Karpas-422 (cell line): ENCODE measurements around the gene RASD1. TPM values are rescaled to one million over a fixed set of nuclear protein-coding genes. Genes with fewer than 3 reads are reported as not detected.

Source experiments
- DNase-seq: peaks from one replicate; pipeline ENCODE4 v3.0.0-alpha.2; 2015
- H2AFZ ChIP-seq: fragments of 200-600 bp; sonication (generic); 2 replicates; pipeline ENCODE4 v1.6.1; 2014; ENCODE audit warnings: antibody characterized with exemption, low read length, mixed read lengths
- H3K27ac ChIP-seq: fragments of 200-600 bp; sonication (generic); 2 replicates; pipeline ENCODE4 v1.5.1; 2014; ENCODE audit warnings: mild to moderate bottlenecking, low read length, moderate library complexity
- H3K27me3 ChIP-seq: fragments of 200-600 bp; sonication (generic); 2 replicates; pipeline ENCODE4 v1.6.1; 2014; ENCODE audit warnings: low read length, mixed read lengths
- H3K36me3 ChIP-seq: fragments of 200-600 bp; sonication (generic); 2 replicates; pipeline ENCODE4 v1.6.1; 2014; ENCODE audit warnings: low read length, mixed read lengths; ENCODE audit not compliant: insufficient read depth
- H3K4me1 ChIP-seq: fragments of 200-600 bp; sonication (generic); 2 replicates; pipeline ENCODE4 v1.6.1; 2014; ENCODE audit warnings: mild to moderate bottlenecking, low read length, mixed read lengths
- H3K4me2 ChIP-seq: fragments of 200-600 bp; sonication (generic); 2 replicates; pipeline ENCODE4 v1.6.1; 2014; ENCODE audit warnings: low read length, low read depth, mild to moderate bottlenecking; ENCODE audit not compliant: poor library complexity, severe bottlenecking
- H3K4me3 ChIP-seq: fragments of 200-600 bp; sonication (generic); 2 replicates; pipeline ENCODE4 v1.5.1; 2014; ENCODE audit warnings: mild to moderate bottlenecking, antibody characterized with exemption, low read length, mixed read lengths
- H3K79me2 ChIP-seq: fragments of 200-600 bp; sonication (generic); 2 replicates; pipeline ENCODE4 v1.6.1; 2014; ENCODE audit warnings: mild to moderate bottlenecking, low read length, mixed read lengths
- H3K9ac ChIP-seq: fragments of 200-600 bp; sonication (generic); 2 replicates; pipeline ENCODE4 v1.6.0; 2014; ENCODE audit warnings: low read length
- H3K9me2 ChIP-seq: fragments of 200-600 bp; sonication (generic), shearing (Covaris generic); replicated peaks from 2 replicates; pipeline ENCODE4 v1.6.0; 2014; ENCODE audit warnings: mild to moderate bottlenecking, low read length, moderate library complexity; ENCODE audit not compliant: insufficient read depth
- H3K9me3 ChIP-seq: fragments of 300-700, 200-600 bp; sonication (generic); 2 replicates; pipeline ENCODE4 v1.6.1; 2014; ENCODE audit warnings: low read length, mixed read lengths
- H4K20me1 ChIP-seq: fragments of 200-600 bp; sonication (generic); 2 replicates; pipeline ENCODE4 v1.6.1; 2014; ENCODE audit warnings: mild to moderate bottlenecking, antibody characterized with exemption, low read length, low read depth; ENCODE audit not compliant: insufficient read depth
- total RNA-seq: library from RNA; depleted of rRNA; stranded (reverse); fragments of >200 nt; shearing (Covaris generic); gene quantifications from 2 replicates; pipeline ENCODE4 v1.2.3, GENCODE V29; 2014; ENCODE audit warnings: low replicate concordance

RASD1 gene
- total RNA-seq, 1 experiment from 2014 or later: not detected

GRCh38 chr17:17497845-17498520 lies 1.8 kb upstream of the RASD1 start:
- H3K27ac ChIP-seq: no peak overlapping the region
- H3K9me3 ChIP-seq: no peaks in the 10 kb centered on the region
- no peak overlapping the region for H2AFZ ChIP-seq
- no peak overlapping the region for H3K4me2 ChIP-seq
- no peak overlapping the region for H3K9ac ChIP-seq
- no peak overlapping the region for H3K4me3 ChIP-seq
- no peaks in the 10 kb centered on the region for H3K4me1 ChIP-seq
- H4K20me1 ChIP-seq: peaks cover 11% of the 10 kb centered on the region; the same call in 1 of the 2 replicates
- no peaks in the 10 kb centered on the region for H3K36me3 ChIP-seq
- DNase-seq: no peak
- H3K79me2 ChIP-seq: no peaks in the 10 kb centered on the region
- H3K27me3 ChIP-seq: no peaks in the 10 kb centered on the region
- no peaks in the 10 kb centered on the region for H3K9me2 ChIP-seq

GRCh38 chr17:17497065-17497844 lies 1.1 kb upstream of the RASD1 start:
- Histone ChIP-seq H4K20me1 (peaks cover 11% of the 10 kb centered on the region; the same call in 1 of the 2 replicates), H3K4me3 (no peak overlapping the region), H3K9me2 (no peaks in the 10 kb centered on the region), H3K79me2 (no peaks in the 10 kb centered on the region), H3K9ac (no peak overlapping the region), H3K4me2 (no peak overlapping the region), H3K4me1 (no peaks in the 10 kb centered on the region), H3K27me3 (no peaks in the 10 kb centered on the region), H3K36me3 (no peaks in the 10 kb centered on the region), H3K27ac (no peak overlapping the region), H3K9me3 (no peaks in the 10 kb centered on the region), H2AFZ (no peak overlapping the region)
- DNase-seq: no peak

- Histone ChIP-seq H3K36me3 (no peaks in the 10 kb centered on the region), H3K4me1 (no peaks in the 10 kb centered on the region), H3K27me3 (no peaks in the 10 kb centered on the region), H3K9me3 (no peaks in the 10 kb centered on the region), H3K4me3 (no peak overlapping the region), H3K4me2 (no peak overlapping the region), H3K9me2 (no peaks in the 10 kb centered on the region), H2AFZ (no peak overlapping the region), H3K27ac (no peak overlapping the region), H4K20me1 (peaks cover 15% of the 10 kb centered on the region; the same call in 1 of the 2 replicates), H3K79me2 (0 out of 2 replicates have a peak, but pooled peaks cover 6% of the 10 kb centered on the region), H3K9ac (no peak overlapping the region)
- DNase-seq: no peak
Observed at GRCh38 chr17:17495536-17496188, 533 bp downstream of the RASD1 start.

- Histone ChIP-seq H3K27ac (no peak overlapping the region), H3K9ac (no peak overlapping the region), H3K4me1 (no peaks in the 10 kb centered on the region), H3K9me3 (no peaks in the 10 kb centered on the region), H3K36me3 (no peaks in the 10 kb centered on the region), H4K20me1 (peaks cover 15% of the 10 kb centered on the region; the same call in 1 of the 2 replicates), H3K79me2 (0 out of 2 replicates have a peak, but pooled peaks cover 6% of the 10 kb centered on the region), H3K27me3 (no peaks in the 10 kb centered on the region), H3K4me3 (no peak overlapping the region), H2AFZ (no peak overlapping the region), H3K9me2 (no peaks in the 10 kb centered on the region), H3K4me2 (no peak overlapping the region)
- DNase-seq: no peak
Observed at GRCh38 chr17:17494870-17495535, 1.2 kb downstream of the RASD1 start.

- H2AFZ ChIP-seq: no peak overlapping the region
- peaks cover 8% of the 10 kb centered on the region for H3K79me2 ChIP-seq
Observed at GRCh38 chr17:17494499-17494869, 1.7 kb downstream of the RASD1 start.

GRCh38 chr17:17493986-17494466 lies 2.2 kb downstream of the RASD1 start:
- H3K4me1 ChIP-seq: no peaks in the 10 kb centered on the region
- no peaks in the 10 kb centered on the region for H3K9me3 ChIP-seq
- no peak overlapping the region for H3K9ac ChIP-seq
- H3K4me2 ChIP-seq: no peak overlapping the region
- H3K9me2 ChIP-seq: no peaks in the 10 kb centered on the region
- H3K27me3 ChIP-seq: no peaks in the 10 kb centered on the region
- no peak for DNase-seq
- H3K4me3 ChIP-seq: no peak overlapping the region
- peaks cover 3% of the 10 kb centered on the region; the same call in 1 of the 2 replicates for H3K36me3 ChIP-seq
- no peak overlapping the region for H3K27ac ChIP-seq
- peaks cover 20% of the 10 kb centered on the region; the same call in 1 of the 2 replicates for H4K20me1 ChIP-seq
- H3K79me2 ChIP-seq: peaks cover 13% of the 10 kb centered on the region
- no peak overlapping the region for H2AFZ ChIP-seq

More at GRCh38 chr17:17494499-17494869, 1.7 kb downstream of the RASD1 start:
- no peak overlapping the region for H3K4me3 ChIP-seq
- H3K9ac ChIP-seq: no peak overlapping the region
- H4K20me1 ChIP-seq: peaks cover 20% of the 10 kb centered on the region; the same call in 1 of the 2 replicates
- no peak for DNase-seq
- no peak overlapping the region for H3K27ac ChIP-seq
- H3K9me2 ChIP-seq: no peaks in the 10 kb centered on the region
- no peaks in the 10 kb centered on the region for H3K27me3 ChIP-seq
- no peaks in the 10 kb centered on the region for H3K4me1 ChIP-seq
- no peaks in the 10 kb centered on the region for H3K9me3 ChIP-seq
- H3K36me3 ChIP-seq: peaks cover 3% of the 10 kb centered on the region; the same call in 1 of the 2 replicates
- no peak overlapping the region for H3K4me2 ChIP-seq

- Histone ChIP-seq H3K4me1 (no peaks in the 10 kb centered on the region), H2AFZ (no peak overlapping the region), H3K9me3 (no peaks in the 10 kb centered on the region), H3K9ac (no peak overlapping the region), H3K4me2 (no peak overlapping the region), H3K36me3 (peaks cover 3% of the 10 kb centered on the region; the same call in 1 of the 2 replicates), H4K20me1 (peaks cover 20% of the 10 kb centered on the region; the same call in 1 of the 2 replicates), H3K4me3 (no peak overlapping the region), H3K27ac (no peak overlapping the region), H3K9me2 (no peaks in the 10 kb centered on the region), H3K79me2 (peaks cover 16% of the 10 kb centered on the region), H3K27me3 (no peaks in the 10 kb centered on the region)
- no peak for DNase-seq
Observed at GRCh38 chr17:17493249-17493985, 2.8 kb downstream of the RASD1 start.
